Frontal cortex (tissue), 4 donors: Measurements from ENCODE around the gene TRIM66. TPM values are rescaled to one million over a fixed set of nuclear protein-coding genes. Genes with fewer than 3 reads are reported as not detected.

Experiments
- DNase-seq, 2 donors: peaks; one replicate each; pipeline ENCODE4 v3.0.0; 2012; ENCODE audit warnings: low spot score in 2 of 2
- FAIRE-seq: peaks from 2 replicates; lab custom pipeline; 2012; peaks lifted over from hg19 to GRCh38; lab: Jason Lieb, UNC
- total RNA-seq: library from RNA; depleted of rRNA; stranded (reverse); fragments of >200 nt; gene quantifications from one replicate; pipeline ENCODE4 v1.2.3, GENCODE V29; 2014
- donor health status: control.
- donor health status: control.
- donor health status: control.

The TRIM66 gene
- total RNA-seq = 2.9 TPM

- FAIRE-seq = no peak
Observed at GRCh38 chr11:8682303-8683114, at the start of gene TRIM66, which contains the start of gene RPL27A. Gene TRIM66, minus strand, starts transcription at chr11:8682665. Its CDS starts 10,391 bp downstream, at chr11:8672274. Gene RPL27A, plus strand, starts transcription at chr11:8682792. Its CDS starts 22 bp downstream, at chr11:8682814.

GRCh38 chr11:8731647-8732323, 49.3 kb upstream of the TRIM66 start:
- no peak for FAIRE-seq
- DNase-seq = no peak

More at GRCh38 chr11:8682303-8683114, at the start of gene TRIM66, which contains the start of gene RPL27A:
- peak; percentile 88 to 89 for DNase-seq

DNA sequence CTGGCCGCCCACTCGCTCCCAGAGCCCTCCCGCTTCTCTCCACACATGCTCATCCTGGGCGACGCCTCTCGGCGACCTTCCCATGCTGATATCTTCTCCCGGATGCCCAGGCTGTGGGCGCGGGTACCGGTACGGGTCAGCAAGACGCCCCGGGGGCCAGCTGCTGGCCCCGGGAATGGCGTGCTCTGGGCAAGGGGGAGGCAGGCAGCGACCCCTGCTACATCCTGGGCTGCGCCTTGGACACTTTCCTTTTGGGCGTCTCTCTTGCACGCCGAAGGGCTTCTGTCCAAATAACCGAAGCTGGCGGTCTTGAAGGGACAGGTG, 48.2 kb upstream of the TRIM66 start:
- DNase-seq (no peak), FAIRE-seq (no peak)

DNA sequence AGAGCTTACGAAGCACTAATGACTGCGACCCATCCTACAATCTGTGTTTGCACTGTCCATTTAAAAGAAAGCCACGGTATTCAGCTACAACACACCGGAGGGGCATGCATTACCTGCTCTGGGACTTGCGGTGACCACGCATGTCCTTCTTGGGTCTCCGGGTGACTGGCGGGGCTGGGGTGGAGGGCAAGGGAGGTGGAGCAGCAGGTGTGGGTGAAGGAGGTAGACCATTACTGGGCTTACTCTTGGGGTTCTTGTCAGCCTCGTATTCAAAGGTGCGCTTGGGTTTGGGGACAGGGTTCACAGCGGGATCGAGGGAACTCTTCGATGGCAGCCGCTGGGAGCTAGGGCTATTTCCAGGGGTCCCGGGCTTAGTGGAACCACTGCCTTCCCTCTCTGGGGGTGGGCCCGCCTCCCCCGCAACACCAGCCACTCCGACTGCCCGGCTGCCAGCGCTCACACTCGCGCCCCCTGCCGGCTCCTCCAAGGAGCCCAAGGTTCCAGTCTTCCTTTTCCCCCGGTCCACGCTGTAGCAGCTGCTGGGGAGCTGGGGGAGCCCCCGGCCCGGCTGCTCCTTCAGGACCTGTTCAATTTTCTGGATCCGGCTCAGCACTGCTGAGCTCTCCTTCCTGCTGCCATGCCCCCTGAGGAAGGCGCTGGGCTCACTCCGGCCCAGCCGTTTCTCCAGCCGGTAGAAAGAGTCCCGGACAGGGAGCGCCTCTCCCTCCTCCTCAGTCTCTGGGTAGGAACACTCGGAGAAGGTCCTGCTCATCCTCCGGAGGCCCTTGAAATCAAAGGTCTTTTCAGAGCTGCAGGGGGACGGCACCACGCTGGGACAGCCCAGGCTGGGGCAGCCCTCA, 47.6 kb upstream of the TRIM66 start:
- FAIRE-seq (no peak), DNase-seq (no peak)

- FAIRE-seq (no peak), DNase-seq (no peak)
Observed at GRCh38 chr11:8729067-8729466, 46.6 kb upstream of the TRIM66 start.

DNA sequence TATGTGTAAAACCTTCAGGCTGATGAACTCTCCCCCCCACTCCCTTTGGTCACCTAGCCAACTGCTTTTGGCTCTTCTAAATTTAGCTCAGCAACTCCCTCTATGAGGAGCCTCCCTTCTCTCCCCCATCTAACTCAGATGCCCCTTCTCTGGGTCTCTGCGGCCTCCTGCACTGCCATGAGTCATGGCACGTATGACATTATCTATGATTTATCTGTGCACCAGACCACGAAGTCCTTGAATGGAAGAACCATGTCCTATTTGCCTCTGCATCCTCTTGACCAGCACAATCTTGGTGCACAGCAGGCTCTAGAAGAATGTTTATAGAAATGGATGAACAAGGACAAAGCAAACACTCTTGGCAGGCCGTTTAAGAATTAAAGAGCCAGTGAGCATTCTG, 46.1 kb upstream of the TRIM66 start:
- no peak for DNase-seq
- no peak for FAIRE-seq

- DNase-seq (no peak), FAIRE-seq (no peak)
Observed at GRCh38 chr11:8726395-8726794, 43.9 kb upstream of the TRIM66 start.

DNA sequence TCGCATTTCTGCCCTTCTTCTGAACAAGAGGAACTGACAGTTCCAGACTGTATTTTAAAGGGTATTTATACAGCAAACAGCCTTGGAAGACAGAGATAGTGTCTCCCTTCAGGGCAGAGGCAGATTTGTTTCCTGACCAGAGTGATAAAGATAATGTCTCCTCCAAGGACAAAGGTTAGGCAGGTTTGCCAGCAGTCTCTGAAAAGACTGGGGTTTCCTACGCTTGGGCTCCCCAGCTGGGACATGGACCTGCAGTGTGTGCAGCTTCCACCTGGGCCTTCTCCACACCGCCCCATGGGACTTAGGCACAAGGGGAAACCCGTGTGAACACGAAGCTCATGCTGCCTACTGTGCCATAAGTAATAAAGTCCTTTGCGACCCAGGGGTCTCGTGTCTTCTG, 42.2 kb upstream of the TRIM66 start:
- DNase-seq (no peak), FAIRE-seq (no peak)

DNA sequence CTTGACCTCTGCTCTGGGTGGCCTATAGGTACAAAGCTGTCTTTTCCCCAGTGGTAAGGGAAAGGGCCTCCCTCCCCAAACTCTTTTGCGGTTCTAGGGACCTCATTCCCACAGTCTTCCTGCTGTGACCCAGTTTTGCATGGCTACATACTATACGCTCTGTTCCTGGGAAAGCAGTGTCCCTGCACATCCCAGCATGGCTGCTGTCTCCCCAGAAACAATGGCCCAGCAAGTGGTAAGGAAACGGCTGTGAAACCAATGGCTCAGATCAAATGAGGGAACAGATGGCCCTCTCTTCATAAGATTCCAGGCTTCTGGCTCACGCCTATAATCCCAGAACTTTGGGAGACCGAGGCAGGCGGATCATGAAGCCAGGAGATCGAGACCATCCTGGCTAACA, 41.2 kb upstream of the TRIM66 start:
- DNase-seq = no peak
- no peak for FAIRE-seq

DNA sequence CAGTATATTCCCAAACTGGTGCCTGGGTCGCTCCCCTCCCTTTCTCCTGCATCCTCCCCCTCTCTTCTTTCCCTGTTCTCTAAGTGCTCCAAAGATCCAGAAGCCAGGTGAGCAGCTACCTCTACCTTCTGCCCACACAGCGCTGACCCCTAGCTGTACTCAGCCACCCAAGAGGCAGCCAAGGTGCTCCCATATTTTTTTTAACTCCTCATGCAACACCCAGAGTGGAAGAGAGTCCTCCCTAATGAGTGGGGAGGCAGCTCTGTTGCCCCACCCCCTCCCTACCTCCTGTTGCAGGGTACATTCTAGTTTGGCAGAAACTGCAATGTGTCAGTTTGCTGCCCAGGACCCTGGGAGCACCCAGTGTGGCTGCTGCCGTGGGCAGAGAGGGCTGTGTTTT, 40.3 kb upstream of the TRIM66 start:
- FAIRE-seq = no peak
- no peak for DNase-seq

DNA sequence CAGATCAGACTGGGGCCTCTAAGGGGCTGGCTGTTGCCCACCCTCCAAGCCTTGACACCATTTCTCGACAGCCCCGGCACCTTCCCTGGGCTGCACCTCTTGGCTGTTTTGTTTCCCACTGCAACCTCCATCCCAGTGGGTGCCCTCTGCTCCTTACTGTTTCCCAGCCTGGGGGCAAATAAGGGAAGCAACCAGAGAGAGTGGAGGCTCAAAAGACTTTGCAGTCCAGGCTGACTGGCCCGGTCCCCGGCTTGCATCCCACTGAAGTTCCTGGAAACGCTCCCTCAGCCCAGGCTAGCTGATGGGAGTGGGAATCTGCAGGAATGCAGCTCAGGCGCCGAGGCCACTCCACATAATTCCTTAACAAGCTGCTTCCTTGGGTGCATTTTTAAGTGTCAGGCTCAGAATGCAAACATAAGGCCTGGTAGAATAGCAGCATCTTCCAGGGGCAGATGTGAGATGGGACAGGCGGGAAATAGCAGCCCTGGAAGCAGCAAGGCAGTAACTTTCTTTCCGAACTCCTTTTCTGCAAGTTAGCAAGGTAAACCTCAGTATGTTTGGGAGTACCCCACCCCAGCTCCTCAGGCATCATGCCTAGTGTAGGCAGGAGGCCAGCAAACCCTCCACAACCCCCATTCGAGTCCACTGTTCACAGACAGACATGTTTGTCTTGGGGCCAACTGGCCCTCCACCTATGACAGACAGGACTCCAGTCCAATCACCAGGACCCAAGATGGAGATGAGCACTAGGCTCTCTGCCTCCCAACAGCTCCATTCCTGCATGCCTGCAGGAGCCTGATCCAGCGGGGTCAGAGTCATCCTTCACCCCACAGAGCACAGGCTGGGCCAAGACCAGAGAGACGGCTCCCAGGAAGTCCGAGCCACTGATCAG, 39.4 kb upstream of the TRIM66 start:
- FAIRE-seq (no peak), DNase-seq (no peak)

DNA sequence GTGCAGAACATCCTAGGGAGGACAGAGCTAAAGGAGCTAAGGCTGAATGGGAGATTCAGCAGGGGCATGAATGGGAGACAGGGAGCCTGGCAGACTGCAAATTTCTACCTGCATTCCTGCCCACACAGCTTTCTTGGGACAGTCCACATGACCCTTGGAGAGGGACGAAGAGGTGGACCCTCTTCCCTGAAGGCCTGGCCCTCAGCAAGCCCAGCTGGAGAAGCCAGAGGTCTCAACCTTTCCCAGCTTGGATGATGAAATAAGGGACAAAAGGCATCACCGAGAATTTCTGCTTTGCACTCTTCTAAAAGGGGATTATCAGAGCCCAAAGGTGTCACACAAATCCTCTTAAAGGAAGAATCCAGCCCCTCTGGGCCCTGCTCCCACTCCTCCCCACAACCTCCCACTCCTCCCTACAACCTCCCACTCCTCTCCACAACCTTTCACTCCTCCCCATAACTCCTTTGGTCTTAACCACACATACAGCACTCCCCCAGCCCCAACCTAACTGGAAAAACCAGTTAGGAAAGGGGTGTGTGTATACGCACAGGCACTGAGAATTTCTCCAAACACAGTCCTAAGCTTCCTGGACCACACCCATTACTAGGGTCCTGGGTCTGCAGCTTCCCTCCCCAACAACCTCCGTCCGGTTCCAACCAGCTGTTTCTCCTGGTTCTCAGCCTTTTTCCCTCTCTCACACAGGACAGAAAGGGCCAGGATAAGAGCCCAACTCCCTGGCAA, 38.6 kb upstream of the TRIM66 start:
- no peak for DNase-seq
- FAIRE-seq = no peak

GRCh38 chr11:8720352-8720751, 37.9 kb upstream of the TRIM66 start:
- DNase-seq (no peak), FAIRE-seq (no peak)

DNA sequence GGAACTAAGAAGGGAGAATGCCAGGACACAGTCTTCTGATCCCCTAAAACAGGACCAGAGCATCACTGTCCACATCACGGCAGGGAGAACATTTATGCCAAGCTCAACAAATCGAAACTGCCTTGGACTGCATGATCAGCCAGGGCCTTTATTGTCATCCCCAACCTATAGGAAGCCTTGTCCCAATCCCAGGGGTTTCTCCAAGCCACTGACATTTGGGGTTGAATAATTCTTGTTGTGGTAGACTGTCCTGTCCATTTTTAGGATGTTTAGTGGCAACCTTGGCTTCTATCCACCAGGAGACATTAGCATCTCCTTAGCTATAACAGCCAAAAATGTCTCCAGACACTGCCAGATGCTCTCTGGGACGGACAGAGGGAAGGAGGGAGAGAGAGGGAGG, 37.3 kb upstream of the TRIM66 start:
- FAIRE-seq (no peak), DNase-seq (no peak)

DNA sequence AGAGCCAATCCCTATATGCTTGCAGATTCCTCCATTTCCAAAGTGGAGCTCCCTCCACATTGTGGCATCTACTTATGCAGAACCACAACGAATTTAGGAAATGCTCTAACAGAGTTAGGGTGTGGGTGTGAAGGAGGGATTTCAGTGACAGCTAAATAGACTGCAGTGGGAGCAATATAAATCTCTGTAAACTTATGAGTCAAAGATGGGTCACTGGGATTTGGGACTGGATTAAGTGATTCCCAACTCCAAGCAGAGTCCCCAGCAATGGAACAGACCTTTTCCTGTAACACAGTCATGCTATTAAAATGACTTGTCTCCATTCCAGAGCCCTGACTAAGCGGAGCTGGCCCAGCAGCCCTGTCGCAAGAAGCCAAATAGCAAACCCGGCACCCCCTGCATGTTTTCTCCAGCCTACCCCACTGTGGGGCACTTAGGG, 36.8 kb upstream of the TRIM66 start:
- no peak for FAIRE-seq

GRCh38 chr11:8717876-8718753, 35.6 kb upstream of the TRIM66 start:
- FAIRE-seq = no peak
- DNase-seq = peak in 1 of 2 donors; percentile 58

More for the DNA sequence above, 36.8 kb upstream of the TRIM66 start:
- peak in 1 of 2 donors; percentile 42 for DNase-seq

GRCh38 chr11:8717544-8717875, 35.0 kb upstream of the TRIM66 start:
- no peak for FAIRE-seq

DNA sequence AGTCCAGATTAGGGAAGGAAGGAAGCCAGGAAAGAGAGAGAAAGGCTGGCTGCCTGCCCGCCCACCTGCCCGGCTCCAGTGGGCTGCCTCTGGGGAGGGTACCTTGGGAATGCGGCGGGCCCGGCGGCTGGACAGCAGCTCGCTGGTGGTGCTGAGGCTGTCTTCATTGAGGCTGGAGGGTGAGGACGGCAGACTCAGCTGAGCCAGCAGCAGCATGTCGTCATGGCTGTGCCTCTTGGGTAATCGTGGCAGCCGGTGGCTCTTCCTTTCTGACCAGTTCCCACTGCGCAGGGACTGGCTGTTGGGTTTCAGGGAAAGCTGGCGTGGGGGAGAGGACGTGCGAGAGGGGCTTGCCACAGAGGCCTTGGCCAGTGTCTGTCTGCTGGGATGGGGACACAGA, 33.0 kb upstream of the TRIM66 start:
- FAIRE-seq = no peak
- DNase-seq = no peak

More at GRCh38 chr11:8717544-8717875, 35.0 kb upstream of the TRIM66 start:
- DNase-seq = no peak
